IPS-11a (cell line): Measurements from ENCODE around the gene PHACTR3.

Experiments used
- H3K4me3 ChIP-seq: one replicate; pipeline ENCODE4 v1.5.1; 2013; ENCODE audit warnings: low read depth, low read length, control low read depth

The PHACTR3 gene

GRCh38 chr20:59786801-59787537 is 182.6 kb downstream of the PHACTR3 start:
- no peak overlapping the region for H3K4me3 ChIP-seq

DNA sequence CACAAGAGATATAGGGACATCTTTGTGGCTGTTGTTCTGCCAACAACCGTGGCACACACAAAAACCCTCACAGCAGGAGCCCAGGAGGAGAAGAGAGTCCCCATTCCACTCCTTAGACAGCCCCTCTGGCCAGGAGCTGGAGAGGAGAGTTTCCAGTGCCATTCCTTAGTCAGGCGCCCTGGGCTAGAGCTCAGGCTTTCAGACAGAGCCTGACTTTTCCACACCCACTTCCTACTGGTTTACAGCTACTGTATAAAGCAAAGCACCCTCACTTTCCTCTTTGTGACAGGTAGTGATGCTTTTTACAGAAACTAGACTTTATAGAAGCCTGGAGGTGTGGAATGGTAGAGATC is 183.2 kb downstream of the PHACTR3 start:
- no peak overlapping the region for H3K4me3 ChIP-seq

DNA sequence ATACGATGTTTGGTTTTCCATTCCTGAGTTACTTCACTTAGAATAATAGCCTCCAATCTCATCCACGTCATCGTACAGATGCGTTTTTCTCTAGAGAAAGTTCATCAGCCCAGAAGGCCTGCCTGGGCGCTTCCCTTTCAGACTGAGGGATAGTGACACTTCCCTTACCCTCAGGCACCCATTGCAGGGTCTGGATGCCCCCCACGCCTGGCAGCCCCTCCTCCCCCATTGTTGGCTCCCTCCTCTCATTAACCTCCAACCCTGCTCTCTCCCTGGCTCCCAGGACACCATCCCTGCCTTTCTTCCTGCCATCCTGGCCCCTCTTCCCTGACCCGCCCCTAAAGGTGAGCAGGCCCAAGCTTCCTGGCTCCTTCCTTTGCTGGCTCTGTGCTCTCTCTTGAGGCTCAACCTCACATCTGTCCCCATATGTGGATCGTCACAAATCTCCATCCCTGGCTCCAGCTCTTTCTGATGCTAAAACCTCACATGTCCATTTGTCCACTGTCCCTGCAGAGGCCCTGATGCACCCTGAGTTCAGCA is 183.9 kb downstream of the PHACTR3 start:
- H3K4me3 ChIP-seq = no peak overlapping the region

- H3K4me3 ChIP-seq = no peak overlapping the region
These were observed 184.6 kb downstream of the PHACTR3 start for GRCh38 chr20:59788811-59789397.

- no peak overlapping the region for H3K4me3 ChIP-seq
These were observed 185.3 kb downstream of the PHACTR3 start for GRCh38 chr20:59789686-59790085.

DNA sequence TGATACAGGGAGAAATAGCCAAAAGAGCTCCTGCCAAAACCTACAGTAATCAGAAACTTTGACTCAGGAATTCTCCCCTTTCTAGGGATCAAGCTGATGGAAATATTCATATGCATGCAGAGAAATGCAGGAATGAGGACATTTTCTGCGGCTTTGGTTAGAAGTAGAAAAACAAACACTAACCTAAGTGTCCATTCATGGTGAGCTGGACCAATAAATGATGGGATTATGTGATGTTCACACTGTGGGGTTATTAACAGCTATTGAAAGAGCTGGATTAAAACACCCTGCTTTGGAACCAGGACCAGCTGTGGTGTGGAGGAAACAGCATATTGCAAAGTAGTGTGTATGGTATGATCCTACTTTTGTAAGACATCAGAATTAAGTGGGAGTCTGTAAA is 186.0 kb downstream of the PHACTR3 start:
- H3K4me3 ChIP-seq = no peak overlapping the region

- no peak overlapping the region for H3K4me3 ChIP-seq
These were observed 188.0 kb downstream of the PHACTR3 start for GRCh38 chr20:59792300-59792699.

DNA sequence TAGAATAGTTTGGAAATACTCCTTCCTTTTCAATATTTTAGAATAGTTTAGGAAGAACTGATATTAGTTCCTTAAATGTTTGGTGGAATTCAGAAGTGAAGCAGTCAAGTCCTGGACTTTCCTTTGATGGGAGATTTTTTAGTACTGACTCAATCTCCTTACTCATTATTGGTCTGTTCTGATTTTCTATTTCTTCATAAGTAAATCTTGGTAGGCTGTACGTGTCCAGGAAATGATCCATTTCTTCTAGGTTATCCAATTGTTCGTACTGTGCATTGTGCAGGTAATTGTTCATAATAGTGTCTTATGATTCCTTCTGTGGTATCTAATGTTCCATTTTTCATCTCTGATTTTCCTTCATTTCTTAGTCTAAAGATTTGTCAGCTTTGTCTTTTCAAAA is 190.2 kb downstream of the PHACTR3 start:
- H3K4me3 ChIP-seq = no peak overlapping the region

GRCh38 chr20:59800309-59800708 is 196.0 kb downstream of the PHACTR3 start:
- H3K4me3 ChIP-seq = no peak overlapping the region

- no peak overlapping the region for H3K4me3 ChIP-seq
These were observed 197.7 kb downstream of the PHACTR3 start for GRCh38 chr20:59802018-59802417.

DNA sequence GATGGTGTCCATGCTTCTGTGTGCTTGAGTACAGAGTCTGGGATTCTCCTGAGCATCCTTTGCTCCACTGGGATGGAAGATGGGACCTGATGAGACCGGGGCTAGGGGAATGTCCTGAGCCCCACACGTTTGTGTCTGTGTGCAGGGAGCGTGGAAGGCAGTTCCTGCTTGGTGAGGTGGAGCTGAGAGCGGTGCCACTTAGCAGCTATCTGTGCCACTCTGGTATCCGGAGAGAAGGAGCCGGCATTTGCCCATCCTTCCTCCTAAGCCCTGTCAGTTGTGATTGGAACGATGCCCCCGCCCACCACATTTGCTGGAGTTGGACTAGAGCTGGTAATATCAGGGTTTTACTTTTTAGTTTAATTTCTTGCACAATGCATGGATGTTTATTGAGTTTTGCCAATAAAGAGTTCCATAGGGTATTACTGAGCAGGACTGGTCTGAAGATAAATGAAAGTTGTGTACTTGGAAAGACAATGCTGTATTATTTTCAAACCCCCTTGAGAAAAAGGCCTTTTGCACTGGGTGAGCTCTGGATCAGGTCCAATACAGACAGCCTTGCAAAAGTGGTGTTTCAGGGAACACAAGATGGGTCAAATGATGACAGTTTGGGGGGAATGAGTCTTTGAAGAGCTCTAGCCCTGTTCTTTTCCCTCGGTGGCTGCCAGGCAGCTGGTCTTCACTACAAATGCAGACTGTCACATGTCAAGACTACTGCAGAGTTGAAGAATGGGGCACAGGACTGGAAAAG is 198.3 kb downstream of the PHACTR3 start:
- H3K4me3 ChIP-seq = no peak overlapping the region

DNA sequence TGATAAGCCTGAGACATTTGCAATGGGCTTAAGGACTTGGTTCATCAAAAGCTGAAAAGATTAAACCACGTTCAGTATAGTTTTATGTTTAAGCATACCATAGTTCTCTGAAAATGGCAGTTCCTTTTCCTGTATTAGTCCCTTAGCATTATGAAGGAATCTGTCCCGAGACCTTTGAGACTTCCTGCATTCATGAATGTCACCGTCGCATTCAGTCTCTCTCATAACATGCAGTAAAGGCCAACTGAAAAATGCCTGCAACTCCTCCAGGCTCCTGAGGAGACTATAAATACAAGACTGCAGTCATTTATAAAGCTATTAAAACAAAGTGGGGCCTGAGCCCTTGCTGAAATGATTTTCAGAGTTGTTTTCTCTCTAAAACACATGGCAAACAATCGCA is 200.0 kb downstream of the PHACTR3 start:
- H3K4me3 ChIP-seq = no peak overlapping the region

GRCh38 chr20:59804871-59805665 is 200.7 kb downstream of the PHACTR3 start:
- H3K4me3 ChIP-seq = no peak overlapping the region

DNA sequence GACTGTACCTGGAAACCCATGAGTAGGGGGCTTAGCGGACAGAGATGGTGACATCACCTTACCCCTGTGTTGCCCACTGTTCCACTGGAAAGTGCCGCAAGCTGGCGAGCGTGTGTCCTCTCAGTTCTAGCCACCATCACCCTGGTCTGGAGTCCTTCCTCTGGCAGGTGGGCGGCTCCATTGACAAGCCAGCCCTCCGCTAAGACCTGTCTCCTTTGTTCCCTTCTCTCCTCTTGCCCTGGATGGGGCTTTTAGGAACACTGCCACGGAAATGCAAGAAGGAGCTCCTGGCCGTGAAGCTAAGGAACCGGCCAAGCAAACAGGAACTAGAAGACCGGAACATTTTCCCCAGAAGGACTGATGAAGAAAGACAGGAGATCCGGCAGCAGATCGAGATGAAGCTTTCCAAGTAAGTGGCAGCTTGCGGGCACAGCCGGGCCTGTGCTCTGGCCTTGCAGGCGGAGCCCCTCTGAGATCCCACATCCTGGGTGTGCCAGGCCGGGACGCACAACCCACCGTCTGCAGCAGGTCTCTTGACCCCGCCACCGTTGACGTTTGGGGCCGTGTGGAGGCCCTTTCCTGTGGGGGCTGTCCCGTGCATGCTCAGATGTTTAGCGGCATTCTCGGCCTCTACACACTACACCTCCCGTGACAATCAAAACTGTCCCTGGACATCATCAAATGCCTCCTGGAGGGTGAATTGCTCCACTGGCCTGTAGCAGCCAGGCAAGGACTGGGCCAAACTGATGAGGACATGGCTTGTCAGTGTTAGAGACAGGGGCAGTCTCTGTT is 201.6 kb downstream of the PHACTR3 start:
- no peak overlapping the region for H3K4me3 ChIP-seq

- H3K4me3 ChIP-seq = no peak overlapping the region
These were observed 202.2 kb downstream of the PHACTR3 start for GRCh38 chr20:59806578-59806975.

GRCh38 chr20:59807909-59808728 is 203.8 kb downstream of the PHACTR3 start:
- H3K4me3 ChIP-seq = no peak overlapping the region

GRCh38 chr20:59808729-59809381 is 204.5 kb downstream of the PHACTR3 start:
- no peak overlapping the region for H3K4me3 ChIP-seq

DNA sequence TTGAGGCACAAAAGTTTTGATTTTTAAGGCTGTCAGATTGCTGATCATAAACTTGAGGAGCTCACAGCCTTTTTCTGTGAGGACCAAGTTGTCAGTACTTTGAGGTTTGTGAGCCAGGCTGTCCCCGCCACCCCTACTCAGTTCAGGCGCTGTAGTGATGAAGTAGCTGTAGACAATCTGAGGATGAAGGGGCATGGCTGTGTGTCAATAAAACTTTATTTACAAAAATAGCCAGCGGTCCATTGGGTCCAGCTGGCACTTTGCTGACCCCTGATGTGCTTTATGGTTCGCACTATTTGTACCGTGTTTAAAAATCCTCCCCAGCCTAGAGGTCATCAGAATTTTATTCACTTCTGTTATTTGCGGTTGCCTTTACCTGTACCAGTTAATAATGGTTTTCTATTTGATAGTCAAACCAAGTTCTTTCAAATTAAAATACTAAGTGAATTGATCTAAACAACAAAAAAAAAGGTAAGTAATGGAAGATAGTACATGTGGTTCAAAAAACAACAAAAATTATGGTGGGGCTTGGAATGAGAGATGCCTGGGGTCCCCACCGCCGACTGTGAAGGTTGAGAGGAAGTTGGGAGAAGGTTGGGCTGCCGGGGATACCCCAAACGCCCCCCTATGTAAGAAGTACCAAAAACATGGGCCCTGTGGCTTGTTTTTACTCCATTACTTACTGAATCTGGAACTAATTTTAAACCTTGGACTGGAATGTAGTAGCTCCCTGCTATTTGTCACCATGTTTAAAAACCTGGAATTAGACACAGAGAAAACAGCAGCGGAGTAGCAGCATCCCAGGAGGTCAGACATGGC is 205.5 kb downstream of the PHACTR3 start:
- no peak overlapping the region for H3K4me3 ChIP-seq
